ENCODE measurements around the gene TMEM229B. TPM values are rescaled to one million over a fixed set of nuclear protein-coding genes. Genes with fewer than 3 reads are reported as not detected.
A peak's percentile ranks its signal among the peaks of the same experiment; 100 is the strongest.

Gene TMEM229B
- total and polyA plus RNA-seq, 9 donors: 0.23 to 0.62 (median 0.41) TPM

DNA sequence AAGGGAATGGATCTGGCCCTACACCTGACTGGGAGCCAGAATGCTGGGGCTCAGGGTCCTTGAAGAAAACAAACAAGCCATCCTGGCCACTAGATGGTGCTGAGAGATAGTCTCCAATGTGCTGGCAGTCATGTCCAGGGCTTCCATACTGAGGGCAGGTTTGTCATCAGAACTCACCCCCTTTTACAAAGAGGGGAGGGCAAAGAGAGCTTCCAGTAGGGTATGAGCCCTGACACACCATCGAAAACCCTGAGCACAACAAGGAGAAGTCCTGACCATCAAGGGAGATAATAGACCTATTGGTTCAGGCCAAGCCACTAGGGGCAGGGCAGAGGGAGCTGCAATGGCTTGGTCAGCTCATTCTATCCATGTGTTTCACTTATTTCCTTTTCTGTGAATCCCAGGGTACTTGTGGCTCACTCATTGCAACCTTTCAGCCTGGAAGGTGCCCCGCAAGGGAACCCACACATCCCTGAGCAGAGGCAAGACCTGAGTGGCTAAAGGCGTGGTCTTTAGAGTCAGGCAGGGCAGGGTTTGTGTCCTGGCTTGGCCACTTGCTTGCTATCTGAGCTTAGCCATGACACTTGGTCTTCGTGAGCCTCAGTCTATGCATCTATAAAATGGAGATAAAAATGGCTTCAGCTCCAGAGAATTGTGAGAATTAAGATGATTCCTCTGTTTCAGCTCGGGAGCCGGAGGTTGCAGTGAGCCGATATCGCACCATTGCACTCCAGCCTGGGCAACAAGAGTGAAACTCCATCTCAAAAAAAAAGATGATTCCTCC is 38.3 kb upstream of the TMEM229B start:
- H3K4me3 ChIP-seq (ENCODE audit: low read length): no peak overlapping the region

DNA sequence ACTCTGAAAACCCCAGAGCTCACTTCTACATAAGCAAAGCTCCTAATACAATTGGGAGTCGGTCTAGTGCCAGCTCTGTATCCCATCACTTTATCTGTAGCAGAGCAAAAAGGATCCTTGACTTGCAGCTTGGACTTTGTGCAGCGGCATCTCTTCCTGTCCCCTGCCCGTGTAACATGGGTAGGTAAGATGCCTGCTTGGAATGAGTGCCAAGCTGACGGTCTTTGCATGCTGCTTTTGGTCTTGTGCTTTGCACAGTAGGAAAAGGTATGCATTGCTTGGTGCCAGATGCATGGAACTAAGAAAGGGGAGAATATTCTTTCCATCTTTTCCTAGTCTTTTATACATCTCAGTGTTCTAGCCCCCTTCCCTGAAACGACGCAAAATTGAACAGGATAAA is 37.7 kb upstream of the TMEM229B start:
- peaks cover 39% of the 10 kb centered on the region for H3K27me3 ChIP-seq (ENCODE audit: control insufficient read depth, insufficient read depth, low read length)
- DNase-seq: no peak
- H3K27ac ChIP-seq (ENCODE audit: low read length): no peak overlapping the region
- 100% methylated on average over 1 of the region's 6 CpGs for WGBS (ENCODE audit: insufficient coverage)
- H3K9me3 ChIP-seq (replicated peaks; ENCODE audit: control insufficient read depth, low read depth, low read length): no peaks in the 10 kb centered on the region
- no peaks in the 10 kb centered on the region for H3K36me3 ChIP-seq (ENCODE audit: control insufficient read depth, insufficient read depth, low read length)
- H3K4me3 ChIP-seq (ENCODE audit: low read length): no peak overlapping the region
- no peaks in the 10 kb centered on the region for H3K4me1 ChIP-seq (ENCODE audit: control insufficient read depth, insufficient read depth, low read length)

More for the DNA sequence above, 38.3 kb upstream of the TMEM229B start:
- 73% methylated on average over 3 of the region's 8 CpGs for WGBS (ENCODE audit: insufficient coverage)
- Histone ChIP-seq H3K27me3 (ENCODE audit: control insufficient read depth, insufficient read depth, low read length) (peaks cover 38% of the 10 kb centered on the region), H3K36me3 (ENCODE audit: control insufficient read depth, insufficient read depth, low read length) (no peaks in the 10 kb centered on the region), H3K9me3 (replicated peaks; ENCODE audit: control insufficient read depth, low read depth, low read length) (no peaks in the 10 kb centered on the region), H3K4me1 (ENCODE audit: control insufficient read depth, insufficient read depth, low read length) (no peaks in the 10 kb centered on the region), H3K27ac (ENCODE audit: low read length) (no peak overlapping the region)
- DNase-seq: peak; percentile 39

- H3K27me3 ChIP-seq (ENCODE audit: control insufficient read depth, insufficient read depth, low read length): peaks cover 39% of the 10 kb centered on the region
- H3K27ac ChIP-seq (ENCODE audit: low read length): no peak overlapping the region
- WGBS (ENCODE audit: insufficient coverage): no CpG with 5 or more reads among the region's 4 CpGs
- DNase-seq: no peak
- no peaks in the 10 kb centered on the region for H3K4me1 ChIP-seq (ENCODE audit: control insufficient read depth, insufficient read depth, low read length)
- H3K9me3 ChIP-seq (replicated peaks; ENCODE audit: control insufficient read depth, low read depth, low read length): no peaks in the 10 kb centered on the region
- no peak overlapping the region for H3K4me3 ChIP-seq (ENCODE audit: low read length)
- no peaks in the 10 kb centered on the region for H3K36me3 ChIP-seq (ENCODE audit: control insufficient read depth, insufficient read depth, low read length)
These were observed 36.9 kb upstream of the TMEM229B start for GRCh38 chr14:67525389-67525788.

DNA sequence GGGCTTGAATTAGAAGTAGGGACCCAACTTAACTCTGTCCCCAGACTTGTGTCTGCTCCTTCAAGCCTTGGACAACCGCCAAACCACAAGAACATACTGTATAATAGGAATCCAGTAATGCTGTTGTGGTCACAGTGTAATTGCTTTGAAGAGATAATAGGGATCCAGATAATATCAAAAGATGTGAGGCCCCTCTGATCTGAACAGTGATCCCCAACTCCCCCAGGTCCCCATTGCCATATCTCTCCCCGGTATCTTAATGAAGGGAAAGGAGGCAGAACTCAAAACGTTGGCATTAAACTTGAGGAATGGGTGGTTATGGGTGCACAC is 36.1 kb upstream of the TMEM229B start:
- no CpG with 5 or more reads among the region's 3 CpGs for WGBS (ENCODE audit: insufficient coverage)

GRCh38 chr14:67523764-67524633 is 35.5 kb upstream of the TMEM229B start:
- 67% methylated on average over 3 of the region's 7 CpGs for WGBS (ENCODE audit: insufficient coverage)
- H3K9me3 ChIP-seq (replicated peaks; ENCODE audit: control insufficient read depth, low read depth, low read length): no peaks in the 10 kb centered on the region

More for the DNA sequence above, 36.1 kb upstream of the TMEM229B start:
- no peak overlapping the region for H3K4me3 ChIP-seq (ENCODE audit: low read length)
- H3K27me3 ChIP-seq (ENCODE audit: control insufficient read depth, insufficient read depth, low read length): peaks cover 41% of the 10 kb centered on the region
- no peak for DNase-seq
- no peaks in the 10 kb centered on the region for H3K36me3 ChIP-seq (ENCODE audit: control insufficient read depth, insufficient read depth, low read length)
- H3K27ac ChIP-seq (ENCODE audit: low read length): no peak overlapping the region
- no peaks in the 10 kb centered on the region for H3K4me1 ChIP-seq (ENCODE audit: control insufficient read depth, insufficient read depth, low read length)
- H3K9me3 ChIP-seq (replicated peaks; ENCODE audit: control insufficient read depth, low read depth, low read length): no peaks in the 10 kb centered on the region

GRCh38 chr14:67522270-67522669 is 33.7 kb upstream of the TMEM229B start:
- H3K27me3 ChIP-seq (ENCODE audit: control insufficient read depth, insufficient read depth, low read length): peaks cover 44% of the 10 kb centered on the region
- WGBS (ENCODE audit: insufficient coverage): no CpG with 5 or more reads among the region's 2 CpGs
- no peaks in the 10 kb centered on the region for H3K36me3 ChIP-seq (ENCODE audit: control insufficient read depth, insufficient read depth, low read length)
- no peak overlapping the region for H3K27ac ChIP-seq (ENCODE audit: low read length)
- DNase-seq: no peak
- no peaks in the 10 kb centered on the region for H3K9me3 ChIP-seq (replicated peaks; ENCODE audit: control insufficient read depth, low read depth, low read length)
- no peak overlapping the region for H3K4me3 ChIP-seq (ENCODE audit: low read length)
- no peaks in the 10 kb centered on the region for H3K4me1 ChIP-seq (ENCODE audit: control insufficient read depth, insufficient read depth, low read length)

More at GRCh38 chr14:67523764-67524633, 35.5 kb upstream of the TMEM229B start:
- H3K27ac ChIP-seq (ENCODE audit: low read length): no peak overlapping the region
- H3K4me1 ChIP-seq (ENCODE audit: control insufficient read depth, insufficient read depth, low read length): no peaks in the 10 kb centered on the region
- peaks cover 42% of the 10 kb centered on the region for H3K27me3 ChIP-seq (ENCODE audit: control insufficient read depth, insufficient read depth, low read length)
- no peak for DNase-seq
- no peaks in the 10 kb centered on the region for H3K36me3 ChIP-seq (ENCODE audit: control insufficient read depth, insufficient read depth, low read length)
- H3K4me3 ChIP-seq (ENCODE audit: low read length): no peak overlapping the region

GRCh38 chr14:67520482-67520881 is 32.0 kb upstream of the TMEM229B start:
- Histone ChIP-seq H3K9me3 (replicated peaks; ENCODE audit: control insufficient read depth, low read depth, low read length) (no peaks in the 10 kb centered on the region), H3K36me3 (ENCODE audit: control insufficient read depth, insufficient read depth, low read length) (no peaks in the 10 kb centered on the region), H3K4me1 (ENCODE audit: control insufficient read depth, insufficient read depth, low read length) (peaks cover 2% of the 10 kb centered on the region), H3K27me3 (ENCODE audit: control insufficient read depth, insufficient read depth, low read length) (peaks cover 57% of the 10 kb centered on the region), H3K4me3 (ENCODE audit: low read length) (no peak overlapping the region), H3K27ac (ENCODE audit: low read length) (no peak overlapping the region)
- DNase-seq: no peak
- WGBS (ENCODE audit: insufficient coverage): no CpG with 5 or more reads among the region's 1 CpG

DNA sequence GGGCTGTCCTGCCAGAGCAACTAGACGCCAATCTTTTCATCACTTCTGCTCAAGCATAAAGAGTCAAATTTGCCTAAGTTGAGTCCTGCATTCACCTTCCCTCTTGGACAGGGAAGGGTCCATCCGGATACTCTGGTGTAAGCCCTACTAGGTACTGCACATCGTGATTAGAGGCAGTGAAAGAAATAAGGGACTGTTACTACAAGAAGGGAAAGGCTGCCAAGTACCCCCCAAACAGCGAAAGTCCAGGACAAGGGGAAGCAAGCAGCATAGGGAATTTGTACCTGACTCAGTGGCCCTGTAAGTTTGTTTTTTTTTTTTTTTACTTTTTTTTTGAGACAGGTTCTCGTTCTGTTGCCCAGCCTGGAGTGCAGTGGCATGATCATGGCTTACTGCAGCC is 30.9 kb upstream of the TMEM229B start:
- no peaks in the 10 kb centered on the region for H3K9me3 ChIP-seq (replicated peaks; ENCODE audit: control insufficient read depth, low read depth, low read length)
- no peak for DNase-seq
- no peak overlapping the region for H3K27ac ChIP-seq (ENCODE audit: low read length)
- no peak overlapping the region for H3K4me3 ChIP-seq (ENCODE audit: low read length)
- H3K4me1 ChIP-seq (ENCODE audit: control insufficient read depth, insufficient read depth, low read length): peaks cover 5% of the 10 kb centered on the region
- no peaks in the 10 kb centered on the region for H3K36me3 ChIP-seq (ENCODE audit: control insufficient read depth, insufficient read depth, low read length)
- 68% methylated on average over 4 of the region's 5 CpGs for WGBS (ENCODE audit: insufficient coverage)
- H3K27me3 ChIP-seq (ENCODE audit: control insufficient read depth, insufficient read depth, low read length): peaks cover 57% of the 10 kb centered on the region

- H3K27ac ChIP-seq (ENCODE audit: low read length): no peak overlapping the region
- DNase-seq: no peak
- no peaks in the 10 kb centered on the region for H3K9me3 ChIP-seq (replicated peaks; ENCODE audit: control insufficient read depth, low read depth, low read length)
- H3K4me1 ChIP-seq (ENCODE audit: control insufficient read depth, insufficient read depth, low read length): peaks cover 10% of the 10 kb centered on the region
- H3K27me3 ChIP-seq (ENCODE audit: control insufficient read depth, insufficient read depth, low read length): peaks cover 53% of the 10 kb centered on the region
- WGBS (ENCODE audit: insufficient coverage): 41% methylated on average over 10 of the region's 12 CpGs
- no peak overlapping the region for H3K4me3 ChIP-seq (ENCODE audit: low read length)
- H3K36me3 ChIP-seq (ENCODE audit: control insufficient read depth, insufficient read depth, low read length): no peaks in the 10 kb centered on the region
These were observed 28.6 kb upstream of the TMEM229B start for GRCh38 chr14:67517083-67517482.

DNA sequence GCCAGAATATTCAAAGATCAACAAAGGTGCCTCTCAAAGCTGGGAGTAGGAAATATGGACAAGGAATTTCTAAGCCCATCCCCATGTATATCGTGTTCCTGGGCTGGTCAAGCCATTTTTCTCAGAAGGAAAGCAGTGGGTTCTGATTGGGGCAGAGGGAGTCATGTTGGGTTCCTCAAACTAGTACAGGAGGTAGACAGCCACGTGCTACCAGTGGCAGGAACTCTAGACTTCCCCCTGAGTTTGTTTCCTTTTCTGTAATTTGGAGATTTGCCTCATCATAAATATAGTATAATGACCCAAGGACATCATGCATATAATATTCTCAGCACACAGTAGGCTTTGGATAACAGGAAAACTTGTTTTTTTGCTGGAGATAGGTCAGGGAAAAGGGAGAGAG is 28.2 kb upstream of the TMEM229B start:
- H3K4me1 ChIP-seq (ENCODE audit: control insufficient read depth, insufficient read depth, low read length): peaks cover 10% of the 10 kb centered on the region
- whole genome bisulfite sequencing (ENCODE audit: insufficient coverage): no CpG with 5 or more reads among the region's 2 CpGs
- H3K27me3 ChIP-seq (ENCODE audit: control insufficient read depth, insufficient read depth, low read length): peaks cover 49% of the 10 kb centered on the region

More for the DNA sequence above, 28.2 kb upstream of the TMEM229B start:
- Histone ChIP-seq H3K9me3 (replicated peaks; ENCODE audit: control insufficient read depth, low read depth, low read length) (no peaks in the 10 kb centered on the region), H3K36me3 (ENCODE audit: control insufficient read depth, insufficient read depth, low read length) (no peaks in the 10 kb centered on the region), H3K27ac (ENCODE audit: low read length) (no peak overlapping the region), H3K4me3 (ENCODE audit: low read length) (no peak overlapping the region)
- DNase-seq: no peak

All from muscle of leg (tissue), 11 donors.